ENCODE results near the gene TRPM5. TPM values are rescaled to one million over a fixed set of nuclear protein-coding genes. Genes with fewer than 3 reads are reported as not detected.

Gene TRPM5
- total and polyA plus RNA-seq, 7 donors = not detected

- H3K4me3 ChIP-seq = no peak overlapping the region
- no peaks in the 10 kb centered on the region for H3K36me3 ChIP-seq (ENCODE audit: insufficient read depth in 1 of 2, low read depth in 1 of 2)
- 46 to 56% (median 48%) methylated on average over 35 to 43 of the region's 43 CpGs for WGBS, 3 donors
- no peaks in the 10 kb centered on the region for H3K4me1 ChIP-seq
- ATAC-seq (peak in 3 of 4 donors; percentile 53 to 72 (median 61)), DNase-seq (no peak)
- H3K27ac ChIP-seq = no peak overlapping the region
- no peaks in the 10 kb centered on the region for H3K27me3 ChIP-seq (ENCODE audit: insufficient read depth in 3 of 3, low read length in 2 of 3)
- H3K9me3 ChIP-seq = no peaks in the 10 kb centered on the region
- TF ChIP-seq CTCF (IDR thresholded peaks at IDR 0.05) = no peak
- intact Hi-C loops (cut with DNase I) = loop anchor here in 1 of 2 donors (10.0 kb wide), 1 partner anchor 249 kb away; the partner anchor contains the start of gene INS
Observed at GRCh38 chr11:2413742-2414579, 30.4 kb downstream of the TRPM5 start.

GRCh38 chr11:2412323-2412722 lies 32.0 kb downstream of the TRPM5 start:
- no peak for TF ChIP-seq CTCF (IDR thresholded peaks at IDR 0.05)
- Histone ChIP-seq H3K4me3 (no peak overlapping the region), H3K27ac (no peak overlapping the region), H3K9me3 (no peaks in the 10 kb centered on the region), H3K27me3 (ENCODE audit: insufficient read depth in 3 of 3, low read length in 2 of 3) (no peaks in the 10 kb centered on the region), H3K36me3 (ENCODE audit: insufficient read depth in 1 of 2, low read depth in 1 of 2) (no peaks in the 10 kb centered on the region), H3K4me1 (no peaks in the 10 kb centered on the region)
- WGBS, 3 donors = 91 to 94% (median 93%) methylated on average over 6 of the region's 6 CpGs
- no peak for DNase-seq
- ATAC-seq = no peak
- intact Hi-C loops (cut with DNase I) = loop anchor here in 1 of 2 donors (10.0 kb wide), 1 partner anchor 248 kb away; the partner anchor contains the start of gene INS

- no peaks in the 10 kb centered on the region for H3K9me3 ChIP-seq
- H3K27me3 ChIP-seq (ENCODE audit: insufficient read depth in 3 of 3, low read length in 2 of 3) = no peaks in the 10 kb centered on the region
- no peak for TF ChIP-seq CTCF (IDR thresholded peaks at IDR 0.05)
- no peaks in the 10 kb centered on the region for H3K4me1 ChIP-seq
- no peaks in the 10 kb centered on the region for H3K36me3 ChIP-seq (ENCODE audit: insufficient read depth in 1 of 2, low read depth in 1 of 2)
- no peak overlapping the region for H3K4me3 ChIP-seq
- H3K27ac ChIP-seq = no peak overlapping the region
- no peak for ATAC-seq
- WGBS, 3 donors = 76 to 80% (median 78%) methylated on average over 29 to 30 of the region's 30 CpGs
- DNase-seq = no peak
- intact Hi-C loops (cut with DNase I) = loop anchor here in 1 of 2 donors (10.0 kb wide), 1 partner anchor 247 kb away; the partner anchor contains the start of gene INS
Observed at GRCh38 chr11:2411446-2412305, 32.6 kb downstream of the TRPM5 start.

GRCh38 chr11:2410616-2411015 lies 33.7 kb downstream of the TRPM5 start:
- 77 to 81% (median 78%) methylated on average over 8 to 9 of the region's 9 CpGs for whole genome bisulfite sequencing, 3 donors
- Histone ChIP-seq H3K36me3 (ENCODE audit: insufficient read depth in 1 of 2, low read depth in 1 of 2) (no peaks in the 10 kb centered on the region), H3K4me1 (no peaks in the 10 kb centered on the region), H3K27ac (no peak overlapping the region), H3K27me3 (ENCODE audit: insufficient read depth in 3 of 3, low read length in 2 of 3) (no peaks in the 10 kb centered on the region), H3K4me3 (no peak overlapping the region), H3K9me3 (no peaks in the 10 kb centered on the region)
- DNase-seq (no peak), ATAC-seq (no peak)
- intact Hi-C loops (cut with DNase I) = loop anchor here in 1 of 2 donors (10.0 kb wide), 1 partner anchor 246 kb away; the partner anchor contains the start of gene INS
- TF ChIP-seq CTCF (IDR thresholded peaks at IDR 0.05) = no peak
